Measurements from ENCODE around the gene CHRND.

The CHRND gene

GRCh38 chr2:232538671-232539070 is 12.7 kb downstream of the CHRND start:
- Histone ChIP-seq H3K9ac (no peak overlapping the region), H3K36me3 (ENCODE audit: control insufficient read depth, insufficient read depth, low read length) (no peaks in the 10 kb centered on the region), H2AFZ (no peak overlapping the region), H3K27me3 (ENCODE audit: control insufficient read depth, insufficient read depth, low read length) (no peaks in the 10 kb centered on the region), H3K4me3 (ENCODE audit: low read depth, low read length) (no peak overlapping the region), H3K9me3 (ENCODE audit: control insufficient read depth, low read length) (no peaks in the 10 kb centered on the region), H3K4me1 (no peaks in the 10 kb centered on the region), H3K4me2 (ENCODE audit: low read length) (no peak overlapping the region), H3K79me2 (no peaks in the 10 kb centered on the region), H3K27ac (no peak overlapping the region)
- no peak for TF ChIP-seq CTCF (IDR thresholded peaks at IDR 0.05)

- H3K27me3 ChIP-seq (ENCODE audit: control insufficient read depth, insufficient read depth, low read length) = no peaks in the 10 kb centered on the region
Observed at GRCh38 chr2:232539298-232540231, 13.6 kb downstream of the CHRND start, which contains the start of gene CHRNG. Gene CHRNG (plus strand): TSS chr2:232539692. CDS start chr2:232539748, 56 bp downstream.

GRCh38 chr2:232540441-232541041 is 14.6 kb downstream of the CHRND start:
- Histone ChIP-seq H3K27ac (no peak overlapping the region), H3K36me3 (ENCODE audit: control insufficient read depth, insufficient read depth, low read length) (no peaks in the 10 kb centered on the region), H3K4me2 (ENCODE audit: low read length) (no peak overlapping the region), H3K9me3 (ENCODE audit: control insufficient read depth, low read length) (no peaks in the 10 kb centered on the region), H3K9ac (no peak overlapping the region), H3K4me3 (ENCODE audit: low read depth, low read length) (no peak overlapping the region), H3K79me2 (no peaks in the 10 kb centered on the region), H3K4me1 (no peaks in the 10 kb centered on the region), H3K27me3 (ENCODE audit: control insufficient read depth, insufficient read depth, low read length) (no peaks in the 10 kb centered on the region), H2AFZ (no peak overlapping the region)
- no peak for TF ChIP-seq CTCF (IDR thresholded peaks at IDR 0.05)

More at GRCh38 chr2:232539298-232540231, 13.6 kb downstream of the CHRND start, which contains the start of gene CHRNG:
- Histone ChIP-seq H3K4me1 (no peaks in the 10 kb centered on the region), H3K79me2 (no peaks in the 10 kb centered on the region), H3K9me3 (ENCODE audit: control insufficient read depth, low read length) (no peaks in the 10 kb centered on the region), H3K36me3 (ENCODE audit: control insufficient read depth, insufficient read depth, low read length) (no peaks in the 10 kb centered on the region), H3K9ac (no peak within 1 kb of the TSS), H3K4me2 (ENCODE audit: low read length) (no peak within 1 kb of the TSS), H3K27ac (no peak within 1 kb of the TSS), H3K4me3 (ENCODE audit: low read depth, low read length) (no peak within 1 kb of the TSS), H2AFZ (no peak within 1 kb of the TSS)
- no peak for TF ChIP-seq CTCF (IDR thresholded peaks at IDR 0.05)

- Histone ChIP-seq H3K27ac (no peak overlapping the region), H2AFZ (no peak overlapping the region), H3K36me3 (ENCODE audit: control insufficient read depth, insufficient read depth, low read length) (no peaks in the 10 kb centered on the region), H3K79me2 (no peaks in the 10 kb centered on the region), H3K4me3 (ENCODE audit: low read depth, low read length) (no peak overlapping the region), H3K9ac (no peak overlapping the region), H3K4me2 (ENCODE audit: low read length) (no peak overlapping the region), H3K9me3 (ENCODE audit: control insufficient read depth, low read length) (no peaks in the 10 kb centered on the region), H3K4me1 (no peaks in the 10 kb centered on the region), H3K27me3 (ENCODE audit: control insufficient read depth, insufficient read depth, low read length) (no peaks in the 10 kb centered on the region)
- no peak for TF ChIP-seq CTCF (IDR thresholded peaks at IDR 0.05)
Observed at GRCh38 chr2:232541195-232541960, 15.4 kb downstream of the CHRND start.

Data from parathyroid adenoma (tissue), 2 donors.